Naive thymus-derived CD4-positive, alpha-beta T cell (primary cell): ENCODE data around the gene SPRTN. TPM values are rescaled to one million over a fixed set of nuclear protein-coding genes. Genes with fewer than 3 reads are reported as not detected.
A peak's percentile ranks its signal among the peaks of the same experiment; 100 is the strongest.

Experiments used
- ATAC-seq: fragments of 150-1000 bp; cut with Tn5 transposase; 2 replicates; pipeline ENCODE4 v1.10.0; 2021; ENCODE audit warnings: mild to moderate bottlenecking, moderate library complexity
- CTCF ChIA-PET: fragments of 350-600 bp; sonication (Branson Sonifier 250); formaldehyde crosslinking; loops from one replicate; lab custom pipeline; 2021; ENCODE audit warnings: antibody characterized with exemption; lab: Charles Lee
- POLR2A ChIA-PET: fragments of 350-600 bp; sonication (Branson Sonifier 250); formaldehyde crosslinking; loops from one replicate; lab custom pipeline; 2021; ENCODE audit warnings: antibody characterized with exemption, inconsistent platforms; lab: Charles Lee
- DNase-seq, 9 donors: peaks; one replicate each; pipeline versions ENCODE4 v3.0.0 to v3.0.0-alpha.2; 2020 to 2022; ENCODE audit warnings: mixed read lengths in 1 of 9
- H3K27ac ChIP-seq: one replicate; pipeline ENCODE4 v1.7.0; 2013; ENCODE audit warnings: mild to moderate bottlenecking, low read depth, low read length, moderate library complexity
- H3K27me3 ChIP-seq, 2 donors: one replicate each; pipeline ENCODE4 v1.7.0; 2013; ENCODE audit warnings: low read length in 2 of 2, mild to moderate bottlenecking in 2 of 2, moderate library complexity in 2 of 2; ENCODE audit not compliant: control insufficient read depth in 2 of 2, insufficient read depth in 2 of 2
- H3K36me3 ChIP-seq, 3 experiments: 1 replicate in 2 of 3; 2 replicates in 1 of 3; pipeline ENCODE4 v1.7.0; 2013; ENCODE audit warnings: low read length in 3 of 3, mild to moderate bottlenecking in 3 of 3, moderate library complexity in 1 of 3; ENCODE audit not compliant: insufficient read depth in 3 of 3, control insufficient read depth in 2 of 3
- H3K4me1 ChIP-seq, 2 donors: one replicate each; pipeline ENCODE4 v1.7.0; 2013; ENCODE audit warnings: low read length in 2 of 2, mild to moderate bottlenecking in 2 of 2, moderate library complexity in 1 of 2; ENCODE audit not compliant: control insufficient read depth in 2 of 2, insufficient read depth in 2 of 2
- H3K4me3 ChIP-seq: 2 replicates; pipeline ENCODE4 v1.7.0; 2013; ENCODE audit warnings: mild to moderate bottlenecking, low read length
- H3K9me3 ChIP-seq, 3 experiments: 1 replicate in 2 of 3; 2 replicates in 1 of 3; pipeline ENCODE4 v1.7.0; 2013; ENCODE audit warnings: low read length in 3 of 3; ENCODE audit not compliant: control insufficient read depth in 2 of 3
- H3K27ac Mint-ChIP-seq, 9 donors: one replicate each; pipeline ENCODE4 v1.8.0; 2020 to 2022; ENCODE audit warnings: mixed read lengths in 9 of 9, mild to moderate bottlenecking in 8 of 9, moderate library complexity in 5 of 9, inconsistent platforms in 2 of 9
- H3K27me3 Mint-ChIP-seq, 5 donors: one replicate each; pipeline ENCODE4 v1.8.0; 2021 to 2022; ENCODE audit warnings: mixed read lengths in 5 of 5, mild to moderate bottlenecking in 1 of 5
- H3K36me3 Mint-ChIP-seq, 5 donors: one replicate each; pipeline ENCODE4 v1.8.0; 2020 to 2022; ENCODE audit warnings: mixed read lengths in 5 of 5, mild to moderate bottlenecking in 3 of 5, inconsistent platforms in 1 of 5
- H3K4me1 Mint-ChIP-seq, 7 donors: one replicate each; pipeline ENCODE4 v1.8.0; 2020 to 2022; ENCODE audit warnings: mixed read lengths in 7 of 7, mild to moderate bottlenecking in 3 of 7, inconsistent platforms in 1 of 7
- H3K4me3 Mint-ChIP-seq, 10 donors: one replicate each; pipeline ENCODE4 v1.8.0; 2020 to 2022; ENCODE audit warnings: mild to moderate bottlenecking in 10 of 10, mixed read lengths in 10 of 10, moderate library complexity in 6 of 10, inconsistent platforms in 2 of 10
- H3K9me3 Mint-ChIP-seq, 11 donors: one replicate each; pipeline ENCODE4 v1.8.0; 2020 to 2022; ENCODE audit warnings: mixed read lengths in 11 of 11, mild to moderate bottlenecking in 4 of 11, inconsistent platforms in 1 of 11, moderate library complexity in 1 of 11
- intact Hi-C, 2 donors: fragments of 100-400 bp; cut with micrococcal nuclease; formaldehyde crosslinking; loops; one replicate each; pipeline ENCODE4 v1.15.1; 2023
- polyA plus RNA-seq, 2 donors: library from polyadenylated mRNA; unstranded; fragments of 300-500 nt; fragmentation: Illumina TruSeq; gene quantifications; one replicate each; pipeline ENCODE4 v1.2.3, GENCODE V29; 2021
- total RNA-seq, 6 experiments: library from RNA in 5 of 6; stranded (reverse) in 5 of 6; gene quantifications; 1 replicate in 5 of 6; 2 replicates in 1 of 6; pipeline ENCODE4 v1.2.3 and lab custom pipeline; 2021 to 2026

The SPRTN gene
- total and polyA plus RNA-seq, 7 experiments from 2014 or later = 12.5 to 25.7 (median 17.0) TPM

DNA sequence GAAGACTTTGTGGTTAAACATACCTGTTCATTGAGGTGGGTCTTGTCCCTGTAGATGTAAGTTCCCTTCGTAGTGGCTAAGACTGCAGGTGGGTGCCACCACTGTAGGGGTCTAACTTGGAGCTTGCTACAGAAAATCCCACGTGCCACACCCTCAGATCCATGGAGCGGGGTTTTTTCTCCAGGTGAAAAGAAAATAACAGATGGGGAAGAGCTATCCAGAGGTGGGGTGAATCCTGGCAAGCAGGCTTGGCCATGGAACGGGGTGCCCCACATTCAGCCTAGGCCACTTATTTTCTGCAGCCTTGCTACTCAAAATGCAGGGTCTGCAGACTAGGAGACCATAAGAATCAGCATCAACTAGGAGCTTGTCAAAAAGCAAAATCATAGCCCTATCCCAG is 24.4 kb upstream of the SPRTN start:
- ChIA-PET CTCF (no interaction called here), POLR2A (no interaction called here)
- peaks cover 0 to 8% (median 0%) of the 10 kb centered on the region in 5 donors for H3K27me3 Mint-ChIP-seq
- H3K4me3 Mint-ChIP-seq = no peak overlapping the region
- no peaks in the 10 kb centered on the region for H3K36me3 ChIP-seq
- peaks cover 0 to 4% (median 0%) of the 10 kb centered on the region in 7 donors for H3K4me1 Mint-ChIP-seq
- DNase-seq = no peak
- H3K27me3 ChIP-seq = no peaks in the 10 kb centered on the region
- no peak for ATAC-seq
- peak overlapping the region in 1 of 9 donors; percentile 86 for H3K27ac Mint-ChIP-seq
- no peak overlapping the region for H3K4me3 ChIP-seq
- no peaks in the 10 kb centered on the region for H3K9me3 ChIP-seq
- H3K4me1 ChIP-seq = no peaks in the 10 kb centered on the region
- no peaks in the 10 kb centered on the region for H3K36me3 Mint-ChIP-seq
- no peaks in the 10 kb centered on the region for H3K9me3 Mint-ChIP-seq
- H3K27ac ChIP-seq = no peak overlapping the region
- intact Hi-C loops = no loop called here

DNA sequence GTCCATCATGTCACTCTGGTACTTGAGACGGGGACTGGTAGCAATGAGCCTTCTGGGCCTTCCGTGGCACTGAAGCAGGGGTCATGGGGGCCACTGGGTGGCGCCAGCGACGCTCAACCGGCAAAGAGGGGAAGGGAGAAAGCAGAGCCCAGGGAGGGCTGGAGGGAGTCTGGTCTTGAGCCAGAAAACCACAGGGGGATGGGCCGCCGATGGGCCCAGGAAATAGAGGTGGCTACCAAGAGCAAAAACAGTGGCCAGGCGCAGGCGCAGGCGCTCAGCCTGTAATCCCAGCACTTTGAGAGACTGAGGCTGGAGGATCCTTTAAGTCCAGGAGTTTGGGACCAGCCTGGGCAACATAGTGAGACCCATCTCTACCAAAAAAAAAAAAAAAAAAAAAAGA is 22.2 kb upstream of the SPRTN start:
- peak in 5 of 9 donors; percentile 11 to 43 (median 19) for DNase-seq
- Mint-ChIP-seq H3K27ac (peak overlapping the region in 1 of 9 donors; percentile 76), H3K9me3 (no peaks in the 10 kb centered on the region), H3K4me3 (no peak overlapping the region), H3K36me3 (peaks cover 0 to 2% (median 0%) of the 10 kb centered on the region in 5 donors), H3K4me1 (peaks cover 0 to 4% (median 0%) of the 10 kb centered on the region in 7 donors), H3K27me3 (peaks cover 0 to 4% (median 0%) of the 10 kb centered on the region in 5 donors)
- intact Hi-C loops = loop anchor here (1.0 kb wide), 2 partner anchors 274 to 288 kb away; no protein-coding TSS in a partner anchor
- peak; percentile 68 for ATAC-seq
- Histone ChIP-seq H3K27ac (no peak overlapping the region), H3K27me3 (no peaks in the 10 kb centered on the region), H3K36me3 (no peaks in the 10 kb centered on the region), H3K4me1 (no peaks in the 10 kb centered on the region), H3K4me3 (no peak overlapping the region), H3K9me3 (no peaks in the 10 kb centered on the region)
- CTCF ChIA-PET = interaction anchor here (0.7 to 0.8 kb wide), 2 partner anchors 35 to 1216 kb away, joined by 3 read pairs; no protein-coding TSS in a partner anchor
- POLR2A ChIA-PET = no interaction called here

- POLR2A ChIA-PET = no interaction called here
- Mint-ChIP-seq H3K4me3 (no peak overlapping the region), H3K4me1 (peaks cover 0 to 4% (median 0%) of the 10 kb centered on the region in 7 donors), H3K27me3 (no peaks in the 10 kb centered on the region), H3K9me3 (no peaks in the 10 kb centered on the region), H3K36me3 (peaks cover 0 to 4% (median 0%) of the 10 kb centered on the region in 5 donors), H3K27ac (no peak overlapping the region)
- Histone ChIP-seq H3K9me3 (no peaks in the 10 kb centered on the region), H3K4me3 (no peak overlapping the region), H3K4me1 (no peaks in the 10 kb centered on the region), H3K27me3 (no peaks in the 10 kb centered on the region), H3K27ac (no peak overlapping the region), H3K36me3 (no peaks in the 10 kb centered on the region)
- CTCF ChIA-PET = interaction anchor here (1.3 kb wide), 2 partner anchors 41 to 286 kb away, joined by 4 to 5 read pairs; no protein-coding TSS in a partner anchor
- intact Hi-C loops = no loop called here
- no peak for DNase-seq
- no peak for ATAC-seq
Observed at GRCh38 chr1:231317306-231318014, 20.6 kb upstream of the SPRTN start.

DNA sequence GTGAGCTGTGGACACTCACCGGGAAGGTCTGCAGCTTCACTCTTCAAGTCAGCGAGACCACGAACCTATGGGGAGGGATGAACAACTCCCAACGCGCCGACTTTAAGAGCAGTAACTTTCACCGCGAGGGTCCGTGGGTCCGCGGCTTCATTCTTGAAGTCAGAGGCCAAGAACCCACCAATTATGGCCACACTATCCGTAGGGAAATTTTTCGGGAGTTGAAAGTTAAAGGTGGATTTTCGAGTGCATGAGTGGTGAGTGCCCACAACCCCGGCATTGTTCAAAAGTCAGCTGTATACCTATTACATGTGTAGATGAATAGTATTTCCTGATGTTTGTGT is 20.1 kb upstream of the SPRTN start:
- Mint-ChIP-seq H3K9me3 (no peaks in the 10 kb centered on the region), H3K27ac (no peak overlapping the region), H3K4me1 (peaks cover 0 to 4% (median 0%) of the 10 kb centered on the region in 7 donors), H3K36me3 (peaks cover 0 to 4% (median 0%) of the 10 kb centered on the region in 5 donors), H3K4me3 (no peak overlapping the region), H3K27me3 (no peaks in the 10 kb centered on the region)
- Histone ChIP-seq H3K27ac (no peak overlapping the region), H3K36me3 (no peaks in the 10 kb centered on the region), H3K4me3 (no peak overlapping the region), H3K27me3 (no peaks in the 10 kb centered on the region), H3K9me3 (no peaks in the 10 kb centered on the region), H3K4me1 (no peaks in the 10 kb centered on the region)
- DNase-seq (no peak), ATAC-seq (no peak)
- ChIA-PET POLR2A (no interaction called here), CTCF (interaction anchor here (1.3 kb wide), 2 partner anchors 41 to 285 kb away, joined by 4 to 5 read pairs; no protein-coding TSS in a partner anchor)
- intact Hi-C loops = no loop called here

- Mint-ChIP-seq H3K4me3 (no peak overlapping the region), H3K36me3 (peaks cover 0 to 4% (median 0%) of the 10 kb centered on the region in 5 donors), H3K27ac (no peak overlapping the region), H3K4me1 (peaks cover 0 to 4% (median 0%) of the 10 kb centered on the region in 7 donors), H3K27me3 (no peaks in the 10 kb centered on the region), H3K9me3 (no peaks in the 10 kb centered on the region)
- no peak for DNase-seq
- CTCF ChIA-PET = no interaction called here
- POLR2A ChIA-PET = no interaction called here
- Histone ChIP-seq H3K36me3 (no peaks in the 10 kb centered on the region), H3K27me3 (no peaks in the 10 kb centered on the region), H3K9me3 (no peaks in the 10 kb centered on the region), H3K4me3 (no peak overlapping the region), H3K4me1 (no peaks in the 10 kb centered on the region), H3K27ac (no peak overlapping the region)
- ATAC-seq = no peak
- intact Hi-C loops = no loop called here
Observed at GRCh38 chr1:231318568-231318967, 19.5 kb upstream of the SPRTN start.

DNA sequence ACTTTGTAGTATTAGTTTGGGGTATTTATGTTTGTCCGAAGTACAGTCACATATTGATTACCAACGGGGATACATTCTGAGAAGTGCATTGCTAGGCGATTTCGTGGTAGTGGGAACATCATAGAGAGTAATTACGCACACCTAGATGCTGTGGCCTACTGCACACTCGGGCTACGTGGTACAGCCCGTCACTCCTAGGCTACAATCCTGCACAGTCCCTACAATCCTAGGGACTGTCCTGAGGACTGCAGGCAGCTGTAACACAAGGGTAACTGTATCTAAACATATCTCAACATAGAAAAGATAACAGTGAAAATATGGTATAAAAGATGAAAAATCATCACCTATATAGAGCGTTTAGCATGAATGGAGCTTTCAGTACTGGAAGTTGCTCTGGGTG is 19.0 kb upstream of the SPRTN start:
- Mint-ChIP-seq H3K27ac (peak overlapping the region in 1 of 9 donors; percentile 25), H3K9me3 (no peaks in the 10 kb centered on the region), H3K27me3 (peaks cover 0 to 3% (median 0%) of the 10 kb centered on the region in 5 donors), H3K4me1 (peaks cover 0 to 4% (median 0%) of the 10 kb centered on the region in 7 donors), H3K36me3 (peaks cover 0 to 4% (median 0%) of the 10 kb centered on the region in 5 donors), H3K4me3 (no peak overlapping the region)
- Histone ChIP-seq H3K9me3 (no peaks in the 10 kb centered on the region), H3K36me3 (no peaks in the 10 kb centered on the region), H3K4me3 (no peak overlapping the region), H3K4me1 (no peaks in the 10 kb centered on the region), H3K27ac (no peak overlapping the region), H3K27me3 (no peaks in the 10 kb centered on the region)
- ChIA-PET POLR2A (no interaction called here), CTCF (no interaction called here)
- ATAC-seq (no peak), DNase-seq (no peak)
- intact Hi-C loops = no loop called here
